Measurements from ENCODE around the gene LETMD1. TPM values are rescaled to one million over a fixed set of nuclear protein-coding genes. Genes with fewer than 3 reads are reported as not detected.

The LETMD1 gene
- total RNA-seq, 1 experiment from 2014 or later, result 47.1 TPM

DNA sequence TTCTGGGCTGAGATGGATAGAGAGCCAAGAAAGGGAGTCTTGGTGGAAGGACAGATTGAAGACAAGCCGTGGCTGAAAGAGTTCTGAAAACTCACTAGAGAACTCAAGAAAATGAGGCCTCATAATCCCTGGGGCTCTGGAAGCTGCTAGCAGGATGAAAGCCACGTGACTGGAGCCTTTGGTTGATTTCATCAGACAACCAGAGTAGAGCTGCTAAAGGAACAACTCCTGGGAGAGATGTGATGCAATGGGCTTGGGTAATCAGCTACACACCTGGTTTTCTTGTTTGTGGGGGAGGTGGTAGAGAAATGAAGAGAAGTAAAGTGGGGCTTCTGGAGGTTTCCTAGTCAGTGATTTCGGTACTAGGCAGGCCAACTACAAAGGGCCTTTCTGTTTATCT is 21.9 kb downstream of the LETMD1 start:
- BruUV-seq (replicated peaks), result no TSS peak
- H3K9me2 ChIP-seq (replicated peaks; ENCODE audit: low read length), result no peaks in the 10 kb centered on the region
- no peak overlapping the region for H3K4me3 ChIP-seq (ENCODE audit: low read length)
- H3K4me1 ChIP-seq (ENCODE audit: insufficient read depth, low read length), result no peaks in the 10 kb centered on the region
- H3K9me3 ChIP-seq (ENCODE audit: low read length), result no peaks in the 10 kb centered on the region
- no peaks in the 10 kb centered on the region for H3F3A ChIP-seq (ENCODE audit: low read length, unreplicated experiment)
- ChIA-PET CTCF (no interaction called here), POLR2A (ENCODE audit: unreplicated experiment) (no interaction called here)
- H3K9ac ChIP-seq (ENCODE audit: low read length), result no peak overlapping the region
- ATAC-seq (no peak), DNase-seq (no peak)
- intact Hi-C loops (cut with micrococcal nuclease), result no loop called here
- H3K4me2 ChIP-seq (ENCODE audit: low read length), result no peak overlapping the region
- no peak for TF ChIP-seq EZH2phosphoT487 (IDR thresholded peaks at IDR 0.05; ENCODE audit: borderline replicate concordance, low read length)
- TF ChIP-seq CTCF (conservative IDR thresholded peaks at IDR 0.05; ENCODE audit: low read depth, low read length), result no peak
- no peak overlapping the region for H3K27ac ChIP-seq (ENCODE audit: low read length)
- no peak overlapping the region for H2AFZ ChIP-seq (ENCODE audit: low read length)
- H3K79me2 ChIP-seq (ENCODE audit: low read length), result no peaks in the 10 kb centered on the region
- peaks cover 44% of the 10 kb centered on the region for H3K36me3 ChIP-seq (ENCODE audit: low read depth, low read length)
- H4K20me1 ChIP-seq (ENCODE audit: low read length), result no peaks in the 10 kb centered on the region
- H3K27me3 ChIP-seq (ENCODE audit: low read length), result no peaks in the 10 kb centered on the region

GRCh38 chr12:51071663-51072062 is 23.5 kb downstream of the LETMD1 start:
- no peak for TF ChIP-seq EZH2 (IDR thresholded peaks at IDR 0.05; ENCODE audit: low read length, unreplicated experiment)
- TF ChIP-seq EZH2phosphoT487 (IDR thresholded peaks at IDR 0.05; ENCODE audit: borderline replicate concordance, low read length), result no peak
- TF ChIP-seq CTCF (conservative IDR thresholded peaks at IDR 0.05; ENCODE audit: low read depth, low read length), result no peak
- H3K4me1 ChIP-seq (ENCODE audit: insufficient read depth, low read length), result no peaks in the 10 kb centered on the region
- DNase-seq (no peak), ATAC-seq (no peak)
- ChIA-PET CTCF (no interaction called here), POLR2A (ENCODE audit: unreplicated experiment) (no interaction called here)
- H3K9me3 ChIP-seq (ENCODE audit: low read length), result no peaks in the 10 kb centered on the region
- no peaks in the 10 kb centered on the region for H3F3A ChIP-seq (ENCODE audit: low read length, unreplicated experiment)
- H2AFZ ChIP-seq (ENCODE audit: low read length), result no peak overlapping the region
- H4K20me1 ChIP-seq (ENCODE audit: low read length), result no peaks in the 10 kb centered on the region
- H3K79me2 ChIP-seq (ENCODE audit: low read length), result 0 out of 2 replicates have a peak, but pooled peaks cover 6% of the 10 kb centered on the region
- H3K9me2 ChIP-seq (replicated peaks; ENCODE audit: low read length), result no peaks in the 10 kb centered on the region
- H3K4me3 ChIP-seq (ENCODE audit: low read length), result no peak overlapping the region
- H3K9ac ChIP-seq (ENCODE audit: low read length), result no peak overlapping the region
- intact Hi-C loops (cut with micrococcal nuclease), result no loop called here
- no TSS peak for BruUV-seq (replicated peaks)
- peaks cover 38% of the 10 kb centered on the region for H3K36me3 ChIP-seq (ENCODE audit: low read depth, low read length)
- no peak overlapping the region for H3K27ac ChIP-seq (ENCODE audit: low read length)
- H3K4me2 ChIP-seq (ENCODE audit: low read length), result no peak overlapping the region
- no peaks in the 10 kb centered on the region for H3K27me3 ChIP-seq (ENCODE audit: low read length)

DNA sequence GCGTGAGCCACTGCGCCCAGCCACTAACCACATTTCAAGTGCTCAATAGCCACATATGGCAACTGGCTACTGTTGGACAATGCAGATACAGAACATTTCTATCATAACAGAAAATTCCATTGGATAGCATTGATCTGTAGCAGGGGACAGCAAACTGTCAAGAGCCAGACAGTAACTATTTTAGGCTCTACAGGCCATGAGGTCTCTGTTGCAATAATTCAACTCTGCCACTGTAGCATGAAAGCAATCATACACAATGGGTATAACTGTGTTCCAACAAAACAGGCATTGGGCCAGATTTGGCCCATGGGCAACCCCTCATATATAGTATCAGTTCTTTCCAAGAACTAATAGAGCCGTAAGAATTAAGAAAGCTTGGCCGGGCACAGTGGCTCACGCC is 27.3 kb downstream of the LETMD1 start:
- H3K4me1 ChIP-seq (ENCODE audit: insufficient read depth, low read length), result no peaks in the 10 kb centered on the region
- H3F3A ChIP-seq (ENCODE audit: low read length, unreplicated experiment), result no peaks in the 10 kb centered on the region
- no peaks in the 10 kb centered on the region for H3K27me3 ChIP-seq (ENCODE audit: low read length)
- H3K9me3 ChIP-seq (ENCODE audit: low read length), result no peaks in the 10 kb centered on the region
- H3K9ac ChIP-seq (ENCODE audit: low read length), result no peak overlapping the region
- ChIA-PET POLR2A (ENCODE audit: unreplicated experiment) (no interaction called here), CTCF (no interaction called here)
- H2AFZ ChIP-seq (ENCODE audit: low read length), result no peak overlapping the region
- H3K79me2 ChIP-seq (ENCODE audit: low read length), result peaks cover 19% of the 10 kb centered on the region
- H4K20me1 ChIP-seq (ENCODE audit: low read length), result no peaks in the 10 kb centered on the region
- H3K4me2 ChIP-seq (ENCODE audit: low read length), result no peak overlapping the region
- DNase-seq (no peak), ATAC-seq (no peak)
- no TSS peak for BruUV-seq (replicated peaks)
- no peaks in the 10 kb centered on the region for H3K9me2 ChIP-seq (replicated peaks; ENCODE audit: low read length)
- H3K36me3 ChIP-seq (ENCODE audit: low read depth, low read length), result peaks cover 16% of the 10 kb centered on the region
- intact Hi-C loops (cut with micrococcal nuclease), result no loop called here
- no peak overlapping the region for H3K4me3 ChIP-seq (ENCODE audit: low read length)
- H3K27ac ChIP-seq (ENCODE audit: low read length), result no peak overlapping the region
- TF ChIP-seq EZH2 (IDR thresholded peaks at IDR 0.05; ENCODE audit: low read length, unreplicated experiment), result no peak

All from PC-3 (cell line).